Muscle layer of colon (tissue), 2 donors: ENCODE measurements around the gene DRC7.

Experiments
- H3K27ac ChIP-seq: one replicate; pipeline ENCODE4 v1.7.0; 2013; ENCODE audit warnings: low read depth, mild to moderate bottlenecking, low read length, moderate library complexity
- H3K27me3 ChIP-seq, 2 donors: one replicate each; pipeline ENCODE4 v1.7.0; 2013; ENCODE audit warnings: low read length in 2 of 2, mild to moderate bottlenecking in 2 of 2; ENCODE audit not compliant: insufficient read depth in 2 of 2, control insufficient read depth in 1 of 2
- H3K36me3 ChIP-seq: one replicate; pipeline ENCODE4 v1.7.0; 2013; ENCODE audit warnings: mild to moderate bottlenecking, low read length; ENCODE audit not compliant: insufficient read depth
- H3K4me1 ChIP-seq: one replicate; pipeline ENCODE4 v1.7.0; 2013; ENCODE audit warnings: mild to moderate bottlenecking, low read length; ENCODE audit not compliant: insufficient read depth
- H3K4me3 ChIP-seq, 2 donors: one replicate each; pipeline ENCODE4 v1.7.0; 2013; ENCODE audit warnings: low read length in 2 of 2, low read depth in 1 of 2, mild to moderate bottlenecking in 1 of 2, moderate library complexity in 1 of 2
- H3K9ac ChIP-seq: one replicate; pipeline ENCODE4 v1.7.0; 2013; ENCODE audit warnings: low read length
- H3K9me3 ChIP-seq: one replicate; pipeline ENCODE4 v1.7.0; 2013; ENCODE audit warnings: mild to moderate bottlenecking, low read length
- donor health status: abdominal sarcoma.
- donor health status: Adenocarcinoma of cecum.

Gene DRC7

DNA sequence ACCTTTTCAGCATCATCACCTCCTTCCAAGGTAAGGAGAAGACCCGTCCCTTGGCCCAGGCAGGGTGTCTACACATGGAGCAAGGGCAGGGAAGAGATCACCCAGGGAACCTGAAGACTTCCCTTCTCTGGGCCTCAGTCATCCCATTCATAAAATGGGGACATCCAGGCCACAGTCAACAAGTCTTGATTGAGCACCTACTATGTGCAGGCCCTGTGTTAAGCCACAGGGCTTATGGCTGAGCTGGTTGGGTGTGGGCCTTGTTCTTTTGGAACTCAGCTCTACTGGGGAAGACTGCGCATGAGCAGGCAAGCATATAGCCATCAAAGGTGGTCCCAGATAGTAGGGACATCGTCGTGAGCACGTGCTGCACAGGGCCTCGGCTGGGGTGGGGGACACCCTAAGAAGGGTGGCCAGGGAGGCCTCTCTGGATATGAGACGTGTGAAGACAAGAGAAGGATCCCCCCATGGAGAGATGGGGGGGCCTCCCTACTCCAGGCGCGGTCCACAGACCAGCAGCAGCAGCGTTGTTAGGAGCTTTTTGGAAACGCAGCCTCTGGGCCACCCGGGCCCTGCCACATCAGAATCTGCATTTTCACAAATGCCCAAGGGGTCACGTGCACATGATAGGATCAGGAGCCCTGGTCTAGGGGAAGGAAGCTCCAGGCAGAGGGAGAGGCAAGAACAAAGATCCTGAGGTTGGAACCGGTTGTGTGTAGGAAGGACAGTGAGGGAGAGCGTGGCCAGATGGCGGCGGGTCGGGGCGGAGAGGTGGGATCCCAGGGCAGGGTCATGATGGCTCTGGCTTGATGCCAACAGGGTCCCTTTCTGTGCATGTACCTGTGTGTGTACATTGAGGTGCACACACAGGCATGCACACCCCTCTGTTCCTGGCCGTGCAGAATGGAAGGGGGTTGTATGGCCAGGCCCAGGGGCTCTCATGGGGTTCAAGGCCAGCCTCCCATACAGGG, 32.4 kb upstream of the DRC7 start:
- Histone ChIP-seq H3K9ac (no peak overlapping the region), H3K36me3 (no peaks in the 10 kb centered on the region), H3K27me3 (no peaks in the 10 kb centered on the region), H3K9me3 (no peaks in the 10 kb centered on the region), H3K27ac (no peak overlapping the region), H3K4me1 (no peaks in the 10 kb centered on the region), H3K4me3 (no peak overlapping the region)

DNA sequence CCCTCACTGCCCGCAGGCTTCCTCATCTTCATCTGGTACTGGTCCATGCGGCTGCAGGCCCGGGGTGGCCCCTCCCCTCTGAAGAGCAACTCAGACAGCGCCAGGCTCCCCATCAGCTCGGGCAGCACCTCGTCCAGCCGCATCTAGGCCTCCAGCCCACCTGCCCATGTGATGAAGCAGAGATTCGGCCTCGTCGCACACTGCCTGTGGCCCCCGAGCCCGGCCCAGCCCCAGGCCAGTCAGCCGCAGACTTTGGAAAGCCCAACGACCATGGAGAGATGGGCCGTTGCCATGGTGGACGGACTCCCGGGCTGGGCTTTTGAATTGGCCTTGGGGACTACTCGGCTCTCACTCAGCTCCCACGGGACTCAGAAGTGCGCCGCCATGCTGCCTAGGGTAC, 31.2 kb upstream of the DRC7 start:
- Histone ChIP-seq H3K27ac (no peak overlapping the region), H3K36me3 (no peaks in the 10 kb centered on the region), H3K9me3 (no peaks in the 10 kb centered on the region), H3K4me3 (no peak overlapping the region), H3K9ac (no peak overlapping the region), H3K27me3 (no peaks in the 10 kb centered on the region), H3K4me1 (no peaks in the 10 kb centered on the region)

- H3K9ac ChIP-seq, result no peak overlapping the region
- no peaks in the 10 kb centered on the region for H3K27me3 ChIP-seq
- H3K36me3 ChIP-seq, result no peaks in the 10 kb centered on the region
- H3K4me1 ChIP-seq, result no peaks in the 10 kb centered on the region
- H3K9me3 ChIP-seq, result no peaks in the 10 kb centered on the region
- H3K27ac ChIP-seq, result no peak overlapping the region
- H3K4me3 ChIP-seq, result no peak overlapping the region
These were observed 30.5 kb upstream of the DRC7 start for GRCh38 chr16:57663917-57664661.

DNA sequence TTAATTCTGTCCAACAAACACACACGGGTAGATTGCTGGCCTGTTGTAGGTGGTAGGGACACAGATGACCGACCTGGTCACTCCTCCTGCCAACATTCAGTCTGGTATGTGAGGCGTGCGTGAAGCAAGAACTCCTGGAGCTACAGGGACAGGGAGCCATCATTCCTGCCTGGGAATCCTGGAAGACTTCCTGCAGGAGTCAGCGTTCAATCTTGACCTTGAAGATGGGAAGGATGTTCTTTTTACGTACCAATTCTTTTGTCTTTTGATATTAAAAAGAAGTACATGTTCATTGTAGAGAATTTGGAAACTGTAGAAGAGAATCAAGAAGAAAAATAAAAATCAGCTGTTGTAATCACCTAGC, 30.0 kb upstream of the DRC7 start:
- Histone ChIP-seq H3K4me3 (no peak overlapping the region), H3K4me1 (no peaks in the 10 kb centered on the region), H3K36me3 (no peaks in the 10 kb centered on the region), H3K9ac (no peak overlapping the region), H3K9me3 (no peaks in the 10 kb centered on the region), H3K27me3 (no peaks in the 10 kb centered on the region), H3K27ac (no peak overlapping the region)

GRCh38 chr16:57665541-57665940, 29.1 kb upstream of the DRC7 start:
- Histone ChIP-seq H3K9me3 (no peaks in the 10 kb centered on the region), H3K27me3 (no peaks in the 10 kb centered on the region), H3K27ac (no peak overlapping the region), H3K4me1 (no peaks in the 10 kb centered on the region), H3K4me3 (no peak overlapping the region), H3K36me3 (no peaks in the 10 kb centered on the region), H3K9ac (no peak overlapping the region)

- Histone ChIP-seq H3K36me3 (no peaks in the 10 kb centered on the region), H3K9me3 (no peaks in the 10 kb centered on the region), H3K27ac (no peak overlapping the region), H3K4me3 (no peak overlapping the region), H3K27me3 (no peaks in the 10 kb centered on the region), H3K4me1 (no peaks in the 10 kb centered on the region), H3K9ac (no peak overlapping the region)
These were observed 28.1 kb upstream of the DRC7 start for GRCh38 chr16:57666353-57667047.

DNA sequence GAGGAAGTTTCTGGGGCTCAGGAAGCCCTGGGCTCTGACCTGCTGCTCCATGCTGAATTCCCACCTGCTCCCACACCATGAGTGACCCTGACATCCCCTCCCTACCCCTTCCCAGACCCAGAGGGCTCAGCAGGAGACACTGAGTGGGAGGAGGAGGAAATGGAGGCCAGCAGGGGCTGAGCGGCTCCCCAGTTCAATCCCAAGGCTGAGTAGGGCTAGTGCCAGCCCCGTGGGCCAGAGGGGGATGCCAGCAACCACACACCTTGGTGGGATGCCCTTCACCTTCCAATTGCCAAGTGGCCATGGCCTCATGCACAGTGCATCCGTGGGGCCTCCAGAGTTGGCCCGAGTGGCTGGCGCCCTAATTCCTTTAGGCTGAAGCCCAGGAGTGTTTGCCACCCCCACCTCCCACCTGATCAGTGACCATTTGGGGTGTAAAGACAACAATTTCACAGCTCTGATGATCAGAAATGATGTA, 27.5 kb upstream of the DRC7 start:
- Histone ChIP-seq H3K4me1 (no peaks in the 10 kb centered on the region), H3K36me3 (no peaks in the 10 kb centered on the region), H3K27me3 (no peaks in the 10 kb centered on the region), H3K9ac (no peak overlapping the region), H3K27ac (no peak overlapping the region), H3K9me3 (no peaks in the 10 kb centered on the region), H3K4me3 (no peak overlapping the region)

DNA sequence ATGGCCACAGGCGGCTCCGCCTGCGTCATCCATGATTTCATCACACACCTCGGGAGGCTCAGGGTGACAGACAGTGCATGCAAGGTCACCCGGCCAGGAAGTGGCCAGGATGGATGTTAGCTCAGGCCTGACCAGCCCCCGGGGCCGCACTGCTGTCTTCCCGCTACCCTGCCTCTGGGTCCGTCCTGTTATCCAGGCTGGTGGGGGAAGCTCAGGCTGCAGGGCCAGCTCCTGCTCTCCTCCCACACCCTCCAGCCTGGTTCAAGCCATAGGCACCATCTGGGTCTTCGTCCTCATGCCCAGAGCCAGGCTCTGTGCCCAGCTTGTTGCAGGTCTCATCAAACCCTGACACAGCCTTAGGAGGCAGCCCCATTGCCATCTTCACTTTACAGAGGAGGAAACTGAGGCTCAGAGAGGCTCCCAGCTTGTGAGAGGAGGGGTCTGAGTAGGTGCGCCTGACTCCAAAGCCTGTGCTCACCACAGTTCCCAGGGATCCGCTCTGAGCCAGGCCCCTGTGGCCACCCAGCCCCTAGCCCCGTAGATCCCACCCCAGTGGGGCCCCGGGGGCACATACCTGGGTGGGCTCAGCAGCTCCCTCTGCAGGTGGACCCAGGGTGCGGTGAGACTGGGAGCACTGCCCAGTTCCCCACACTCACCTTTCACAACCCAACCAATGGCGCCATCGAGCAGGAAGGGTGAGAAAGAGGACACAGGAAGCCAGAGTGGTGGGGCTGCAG, 26.9 kb upstream of the DRC7 start:
- Histone ChIP-seq H3K4me3 (no peak overlapping the region), H3K27me3 (no peaks in the 10 kb centered on the region), H3K36me3 (no peaks in the 10 kb centered on the region), H3K27ac (no peak overlapping the region), H3K4me1 (no peaks in the 10 kb centered on the region), H3K9me3 (no peaks in the 10 kb centered on the region), H3K9ac (no peak overlapping the region)

DNA sequence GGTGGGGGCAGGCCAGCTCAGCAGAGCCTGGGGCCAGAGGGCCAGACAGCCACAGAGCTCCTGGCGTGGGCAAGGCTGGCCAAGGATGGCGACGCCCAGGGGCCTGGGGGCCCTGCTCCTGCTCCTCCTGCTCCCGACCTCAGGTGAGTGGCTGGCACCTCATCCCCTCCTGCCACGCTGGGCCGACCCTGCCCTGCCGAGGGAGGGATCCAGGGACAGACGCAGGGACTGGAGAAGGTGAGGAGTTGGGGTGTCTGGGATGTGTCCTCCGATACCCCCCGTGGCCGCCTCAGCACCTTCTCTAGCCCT, 26.4 kb upstream of the DRC7 start, which contains the start of gene ADGRG3:
Gene ADGRG3 (plus strand): TSS at position 44 of the 309 bp plus-strand sequence. CDS start 42 bp downstream, at position 86.
- Histone ChIP-seq H3K27me3 (peaks cover 0 to 4% of the 10 kb centered on the region in 2 donors), H3K9me3 (no peaks in the 10 kb centered on the region), H3K4me1 (no peaks in the 10 kb centered on the region), H3K4me3 (no peak within 1 kb of the TSS), H3K27ac (no peak within 1 kb of the TSS), H3K36me3 (no peaks in the 10 kb centered on the region), H3K9ac (no peak within 1 kb of the TSS)

- peaks cover 0 to 8% of the 10 kb centered on the region in 2 donors for H3K27me3 ChIP-seq
- no peaks in the 10 kb centered on the region for H3K4me1 ChIP-seq
- H3K27ac ChIP-seq, result no peak overlapping the region
- no peak overlapping the region for H3K9ac ChIP-seq
- no peaks in the 10 kb centered on the region for H3K36me3 ChIP-seq
- no peak overlapping the region for H3K4me3 ChIP-seq
- H3K9me3 ChIP-seq, result no peaks in the 10 kb centered on the region
These were observed 25.8 kb upstream of the DRC7 start for GRCh38 chr16:57668630-57669475.
